GM19193 (cell line): ENCODE results near the gene MAB21L1.

ENCODE experiments used
- POLR2A ChIP-seq: IDR thresholded peaks from 4 replicates; pipeline ENCODE4 v1.6.1; 2011; ENCODE audit not compliant: insufficient read depth, insufficient read length; ENCODE audit errors: extremely low read depth

MAB21L1 gene

DNA sequence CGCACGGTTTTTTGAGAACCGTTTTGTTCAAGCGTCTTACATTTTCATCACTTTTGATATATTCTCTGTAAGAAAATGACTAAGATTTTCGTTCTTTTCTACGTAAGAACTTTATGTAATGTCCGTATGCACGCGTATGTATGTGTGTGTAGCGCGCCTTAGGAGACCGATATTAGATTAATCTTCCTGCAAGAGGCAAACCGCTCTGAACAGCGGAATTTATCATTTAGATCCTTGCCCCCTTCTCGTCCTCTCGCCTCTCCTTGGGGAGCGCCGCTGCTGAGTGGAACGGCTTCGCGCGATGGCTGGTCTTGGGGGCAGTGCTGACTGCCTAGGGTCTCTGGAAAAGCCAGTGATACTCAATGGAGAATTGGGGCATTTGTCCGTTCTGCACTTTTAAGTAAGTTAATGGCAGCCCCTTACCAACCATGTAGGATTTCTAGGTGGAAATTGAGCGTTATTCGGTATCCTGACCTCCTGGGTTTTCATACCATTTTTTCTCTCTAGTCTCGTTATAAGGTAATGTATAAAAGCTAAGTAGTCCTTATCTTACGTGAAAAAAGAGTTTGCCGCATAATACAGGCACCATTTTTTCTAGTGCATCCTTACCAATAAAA lies 4.7 kb downstream of the MAB21L1 start:
- TF ChIP-seq POLR2A, result no peak

GRCh38 chr13:35470671-35471661 lies 5.5 kb downstream of the MAB21L1 start:
- no peak for TF ChIP-seq POLR2A

GRCh38 chr13:35469806-35470525 lies 6.5 kb downstream of the MAB21L1 start:
- TF ChIP-seq POLR2A, result no peak

GRCh38 chr13:35468195-35468594 lies 8.3 kb downstream of the MAB21L1 start:
- TF ChIP-seq POLR2A, result no peak

DNA sequence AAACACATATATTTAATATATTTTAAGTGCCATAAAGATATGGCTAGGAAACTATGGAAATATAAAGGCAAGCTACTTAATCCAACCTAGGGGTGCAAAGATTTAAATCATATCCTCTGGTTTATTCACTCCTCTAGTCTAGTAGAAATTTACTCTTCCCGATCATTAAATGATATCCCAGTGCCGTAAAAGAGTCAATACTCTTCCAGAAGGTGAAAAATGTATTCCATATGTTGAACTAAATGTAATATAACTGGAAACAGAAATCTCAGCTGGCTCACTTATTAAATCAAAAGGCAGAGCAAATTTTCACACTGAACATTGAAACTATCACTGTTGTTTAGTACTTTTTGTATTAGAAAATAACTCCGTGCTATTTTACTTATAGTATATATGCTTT lies 11.1 kb downstream of the MAB21L1 start:
- TF ChIP-seq POLR2A, result no peak

- TF ChIP-seq POLR2A, result no peak
Observed at GRCh38 chr13:35460061-35460460, 16.4 kb downstream of the MAB21L1 start.

DNA sequence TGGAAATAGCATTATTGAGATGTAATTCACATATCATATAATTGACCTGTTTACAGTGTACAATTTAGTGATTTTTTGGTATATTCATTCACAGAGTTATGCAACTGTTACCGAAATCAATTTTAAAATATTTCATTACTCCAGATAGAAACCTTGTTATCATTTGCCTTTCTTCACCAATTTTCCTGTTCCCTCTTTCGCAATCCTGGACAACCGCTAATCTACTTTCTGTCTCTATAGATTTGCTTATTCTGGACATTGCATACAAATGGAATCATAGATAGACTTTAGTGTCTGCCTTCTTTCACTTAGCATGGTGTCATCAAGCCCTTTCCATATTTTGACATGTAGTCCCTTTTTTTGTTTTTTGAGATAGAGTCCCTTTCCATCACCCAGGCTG lies 19.2 kb downstream of the MAB21L1 start:
- no peak for TF ChIP-seq POLR2A

DNA sequence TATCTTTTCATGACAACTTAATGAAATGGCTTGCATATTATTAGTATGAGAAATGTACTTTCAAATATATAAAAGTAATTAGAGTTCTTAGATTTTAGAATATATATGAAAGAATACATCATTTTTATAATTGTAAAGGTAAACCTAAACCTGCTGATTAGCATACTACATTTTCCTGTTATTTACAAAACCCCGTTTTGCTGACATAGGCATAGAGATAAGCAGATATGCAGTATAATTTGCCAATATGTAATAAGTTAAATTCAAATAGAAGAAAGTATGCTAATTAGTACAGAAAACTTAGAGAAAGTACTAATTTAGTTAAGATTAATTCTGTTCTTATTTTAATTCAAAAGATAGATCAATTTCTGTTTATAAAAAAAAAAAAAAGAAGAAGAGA lies 21.5 kb downstream of the MAB21L1 start:
- TF ChIP-seq POLR2A, result no peak

DNA sequence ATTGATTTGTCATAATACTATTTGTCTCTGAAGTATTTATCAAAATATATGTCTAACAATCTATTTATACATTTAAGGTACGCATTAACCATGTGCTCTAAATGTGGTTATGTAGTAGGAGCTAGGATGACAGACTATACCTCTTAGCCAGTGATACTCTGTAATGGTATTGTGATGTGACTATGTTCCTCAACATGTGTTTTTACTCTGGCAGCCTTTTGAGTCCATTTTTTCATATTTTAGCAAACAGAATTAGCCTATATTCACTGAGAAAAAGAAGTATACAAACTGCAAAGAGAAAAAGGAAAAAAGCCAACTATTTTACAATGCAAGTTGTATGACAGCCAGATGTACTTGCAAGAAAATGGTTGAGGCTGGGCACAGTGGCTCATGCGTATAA lies 26.7 kb downstream of the MAB21L1 start:
- no peak for TF ChIP-seq POLR2A

DNA sequence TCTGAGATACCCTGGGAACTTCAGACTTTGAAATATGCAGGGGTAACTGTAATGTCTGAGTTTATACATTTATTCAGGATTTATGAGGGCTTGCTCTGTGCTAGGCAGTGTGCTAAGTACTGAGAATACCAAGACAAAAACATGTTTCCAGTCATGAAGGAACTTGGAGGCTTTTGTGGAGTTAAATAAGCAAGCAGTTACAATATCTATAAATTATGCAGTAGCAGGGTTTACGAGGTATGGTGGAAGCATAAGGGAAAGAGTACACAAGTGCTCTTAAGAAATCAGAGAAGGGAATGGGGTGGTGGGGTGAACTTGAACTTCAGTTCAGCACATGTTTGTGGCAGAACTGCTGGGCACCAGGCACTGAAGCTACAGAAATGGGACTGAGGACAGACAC lies 28.0 kb downstream of the MAB21L1 start:
- no peak for TF ChIP-seq POLR2A
